Measurements from ENCODE around the gene HHIPL1. TPM values are rescaled to one million over a fixed set of nuclear protein-coding genes. Genes with fewer than 3 reads are reported as not detected.

Gene HHIPL1
- total RNA-seq, 1 donor from 2014 or later, result 5.3 TPM

DNA sequence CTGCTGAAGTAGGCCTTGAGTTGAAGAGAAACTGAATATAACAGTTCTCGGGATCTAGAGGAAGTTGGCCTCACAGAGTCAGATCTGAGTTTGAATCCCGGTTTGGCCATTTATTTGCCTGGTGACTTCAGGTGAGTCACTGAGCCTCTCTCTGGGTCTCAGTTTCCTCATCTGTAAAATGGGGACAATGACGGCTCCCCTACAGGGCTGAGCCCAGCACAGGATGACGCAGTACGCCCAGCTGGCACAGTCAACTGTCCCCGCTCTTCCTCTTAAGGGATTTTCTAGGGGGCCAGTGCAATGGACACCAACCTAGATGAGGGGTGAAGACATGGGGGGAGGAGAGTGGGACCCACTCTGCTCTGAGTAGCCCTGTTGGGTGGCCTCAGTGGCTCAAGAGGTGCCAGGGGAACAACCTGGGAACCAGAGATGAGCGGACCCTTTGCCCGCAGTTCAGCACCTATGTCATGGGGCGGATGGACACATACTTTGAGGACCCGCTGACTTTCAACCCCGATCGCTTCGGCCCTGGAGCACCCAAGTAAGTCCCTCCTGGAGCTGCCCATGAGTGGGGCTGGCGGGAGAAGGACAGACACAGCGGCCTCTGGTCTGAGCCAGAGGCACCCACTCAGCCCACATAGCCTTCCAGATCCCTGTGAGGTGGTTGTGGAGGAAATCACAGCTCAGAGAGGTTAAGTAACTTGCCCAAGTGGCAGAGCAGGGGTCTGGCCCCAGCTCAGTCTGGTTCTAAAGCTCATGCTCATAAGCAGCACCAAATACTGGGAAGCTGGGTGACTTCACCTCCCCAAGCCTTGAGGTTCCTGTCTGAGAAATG lies 80.2 kb downstream of the HHIPL1 start:
- DNase-seq (ENCODE audit: low spot score in 2 of 2) (no peak), FAIRE-seq (no peak)

DNA sequence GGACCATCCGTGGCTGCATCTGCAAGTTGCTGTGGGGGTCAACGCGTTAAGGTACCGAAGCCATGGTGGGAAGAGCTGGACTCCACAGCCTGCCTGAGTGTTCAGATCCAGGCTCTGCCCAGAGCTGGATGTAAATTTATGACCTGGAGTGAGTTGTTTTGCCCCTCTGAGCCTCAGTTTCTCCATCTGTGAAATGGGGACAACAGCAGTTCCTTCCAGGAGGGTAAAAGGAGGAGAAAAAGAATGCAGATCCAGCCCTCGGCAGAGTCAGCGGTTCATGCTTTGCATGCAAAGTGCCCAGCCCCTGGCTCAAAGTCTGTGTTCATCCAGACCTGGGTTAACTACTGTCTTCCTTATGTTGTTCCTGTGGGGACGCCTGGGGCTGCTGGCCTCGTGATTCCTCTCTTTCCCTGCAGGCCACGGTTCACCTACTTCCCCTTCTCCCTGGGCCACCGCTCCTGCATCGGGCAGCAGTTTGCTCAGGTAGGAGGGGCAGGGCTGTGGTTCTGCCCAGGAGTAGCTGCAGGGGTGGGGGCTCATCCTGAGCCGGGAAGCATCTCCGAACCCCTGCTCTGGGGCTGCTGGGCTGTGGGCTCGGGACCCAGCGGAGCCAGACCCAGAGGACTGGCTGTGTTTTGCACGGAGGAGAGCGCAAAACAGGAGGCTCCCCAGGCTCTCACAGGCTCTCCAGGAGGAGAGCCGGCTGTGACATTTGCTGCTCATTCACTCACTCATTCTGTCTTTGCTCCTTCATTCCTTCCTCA lies 81.0 kb downstream of the HHIPL1 start:
- no peak for FAIRE-seq
- no peak for DNase-seq (ENCODE audit: low spot score in 2 of 2)

DNA sequence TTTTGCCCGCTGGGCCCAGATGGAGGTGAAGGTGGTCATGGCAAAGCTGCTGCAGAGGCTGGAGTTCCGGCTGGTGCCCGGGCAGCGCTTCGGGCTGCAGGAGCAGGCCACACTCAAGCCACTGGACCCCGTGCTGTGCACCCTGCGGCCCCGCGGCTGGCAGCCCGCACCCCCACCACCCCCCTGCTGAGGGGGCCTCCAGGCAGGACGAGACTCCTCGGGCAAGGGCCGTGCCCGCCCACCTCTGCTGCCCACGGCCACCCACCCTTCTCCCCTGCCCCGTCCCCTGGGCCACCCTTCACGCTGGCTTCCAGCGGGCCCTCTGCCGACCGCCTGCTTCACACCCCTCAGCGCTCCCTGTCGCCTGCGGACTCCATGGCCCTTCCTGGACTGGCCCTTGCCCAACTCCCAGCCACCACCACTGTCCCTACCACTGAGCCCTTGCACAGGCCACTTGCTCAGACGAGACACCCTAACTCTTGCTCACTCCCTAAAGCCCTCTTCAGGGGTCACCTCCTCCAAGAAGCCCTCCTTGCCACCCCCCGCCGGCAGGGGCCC lies 81.7 kb downstream of the HHIPL1 start:
- DNase-seq (ENCODE audit: low spot score in 2 of 2) (no peak), FAIRE-seq (no peak)

DNA sequence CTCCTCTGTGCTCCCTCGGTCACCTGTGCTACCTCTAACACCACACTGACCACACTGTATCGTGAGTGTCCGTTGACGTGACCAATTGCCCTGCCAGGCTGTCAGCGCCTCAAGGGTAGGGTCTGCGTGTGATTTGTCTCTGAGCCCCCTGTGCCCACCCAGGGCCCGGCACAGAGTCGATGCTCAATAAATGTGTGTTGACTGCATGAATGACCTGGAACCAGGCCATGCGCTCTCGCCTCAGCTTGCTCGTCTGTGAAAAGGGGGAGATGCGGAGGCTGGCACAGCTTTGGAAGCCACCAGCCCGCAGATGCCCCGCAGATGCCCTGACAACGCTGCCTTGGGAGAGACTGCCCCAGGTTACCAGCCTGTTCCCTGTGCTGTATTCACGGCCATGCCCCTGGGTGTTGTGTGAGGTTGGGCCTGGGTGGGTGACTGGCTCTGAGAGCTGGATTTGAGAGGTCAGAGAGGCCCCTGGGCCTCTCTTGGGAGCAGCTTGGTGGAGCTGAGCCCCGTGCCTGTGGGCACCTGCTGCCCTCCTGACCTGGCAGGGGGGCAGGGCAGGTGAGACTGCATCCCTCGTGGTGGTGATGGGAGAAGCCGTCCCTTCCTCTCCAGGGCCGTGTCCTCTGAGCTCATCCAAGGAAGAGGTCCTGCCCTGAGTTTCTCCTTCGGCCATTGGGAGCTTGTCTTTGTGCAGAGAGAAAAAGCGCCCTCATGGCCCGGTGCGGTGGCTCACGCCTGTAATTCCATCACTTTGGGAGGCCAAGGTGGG lies 82.4 kb downstream of the HHIPL1 start:
- no peak for DNase-seq (ENCODE audit: low spot score in 2 of 2)
- FAIRE-seq, result no peak

DNA sequence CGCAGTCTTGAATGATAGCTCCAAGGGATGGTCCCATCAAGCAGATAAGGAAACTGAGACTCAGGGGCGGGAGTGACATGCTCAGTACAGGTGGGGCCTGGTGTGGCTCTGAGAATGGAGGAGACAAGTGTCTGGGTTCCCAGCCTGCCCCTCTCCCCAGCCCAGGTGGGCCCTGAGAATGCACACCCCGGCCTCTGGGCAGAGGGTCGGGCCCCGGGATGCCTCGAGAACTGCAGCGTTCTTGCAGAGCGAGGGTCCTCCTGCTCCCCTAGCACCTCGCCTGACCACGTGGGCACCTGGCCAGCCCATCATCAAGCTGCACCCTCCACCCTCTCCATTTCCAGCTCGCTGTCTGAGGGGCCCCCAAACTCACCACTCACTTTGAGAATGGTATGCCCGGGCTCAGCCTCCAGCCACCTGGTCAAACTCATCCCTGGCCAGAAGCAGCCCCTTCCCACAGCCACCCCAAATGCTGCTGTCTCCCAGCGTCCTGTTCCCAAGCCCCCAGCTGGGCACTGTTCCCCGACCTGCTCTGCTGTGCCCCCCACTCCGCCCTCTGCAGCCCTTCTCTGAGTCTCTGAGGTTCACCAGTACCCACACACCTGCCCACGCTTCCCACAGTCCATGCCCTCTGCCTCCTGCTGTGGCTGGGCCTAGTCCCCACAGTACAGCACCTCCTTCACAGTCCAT lies 83.4 kb downstream of the HHIPL1 start:
- FAIRE-seq, result no peak

DNA sequence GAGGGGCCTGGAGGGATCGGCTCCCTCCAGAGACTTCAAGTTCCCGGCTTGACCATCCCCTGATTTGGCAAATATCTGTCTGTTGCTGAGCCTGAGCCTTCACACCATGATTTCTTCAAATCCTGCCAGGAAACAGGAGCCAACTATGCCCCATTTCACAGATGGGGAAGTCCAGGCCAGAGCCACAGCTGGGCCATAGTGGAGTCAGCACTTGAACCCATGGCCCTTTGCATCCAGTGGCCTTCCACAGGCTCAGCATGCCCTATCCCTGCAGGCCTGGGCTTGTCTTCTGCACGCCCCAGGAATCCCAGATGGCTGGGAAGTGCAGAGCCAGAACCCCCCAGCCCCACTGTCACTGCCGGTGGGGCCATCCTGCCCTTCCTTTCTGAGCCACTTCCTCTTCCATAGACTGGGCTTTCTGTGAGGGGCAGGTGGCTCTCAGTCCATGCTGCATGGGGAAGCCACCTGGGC lies 84.1 kb downstream of the HHIPL1 start:
- FAIRE-seq (no peak), DNase-seq (ENCODE audit: low spot score in 2 of 2) (no peak)

More for the DNA sequence above, 83.4 kb downstream of the HHIPL1 start:
- no peak for DNase-seq (ENCODE audit: low spot score in 2 of 2)

Other genes starting within 250 kb of the HHIPL1 start
- gene SETD3, start 164.3 kb upstream of the HHIPL1 start, total RNA-seq, result 119 TPM
- 19.2 TPM for gene CCNK, start 163.7 kb upstream of the HHIPL1 start, total RNA-seq
- gene CCDC85C, start 40.9 kb upstream of the HHIPL1 start, total RNA-seq, result 9.8 TPM
- 4.5 TPM for gene CYP46A1, start 39.2 kb downstream of the HHIPL1 start, total RNA-seq
- gene EML1, start 148.3 kb downstream of the HHIPL1 start, total RNA-seq, result 116 TPM